Measurements from ENCODE around the gene FBLN5. TPM values are rescaled to one million over a fixed set of nuclear protein-coding genes. Genes with fewer than 3 reads are reported as not detected.

Gene FBLN5
- polyA plus RNA-seq, 1 experiment = 116 TPM

- H3K27ac ChIP-seq (ENCODE audit: low read depth, low read length) = no peak overlapping the region
- ChIA-PET CTCF (no interaction called here), POLR2A (no interaction called here)
- H3K4me3 ChIP-seq (ENCODE audit: low read depth, low read length) = no peak overlapping the region
- no peak for DNase-seq (ENCODE audit: low read depth, low spot score)
- no peaks in the 10 kb centered on the region for H3K9me3 ChIP-seq (ENCODE audit: control insufficient read depth, insufficient read depth, low read length)
- no peaks in the 10 kb centered on the region for H3K27me3 ChIP-seq (ENCODE audit: control insufficient read depth, insufficient read depth, low read length)
- TF ChIP-seq CTCF (IDR thresholded peaks at IDR 0.05; ENCODE audit: low read depth, low read length) = no peak
Observed at GRCh38 chr14:91879196-91879595, 68.3 kb downstream of the FBLN5 start.

- DNase-seq (ENCODE audit: low read depth, low spot score) = no peak
- Histone ChIP-seq H3K4me3 (ENCODE audit: low read depth, low read length) (no peak overlapping the region), H3K27ac (ENCODE audit: low read depth, low read length) (no peak overlapping the region), H3K9me3 (ENCODE audit: control insufficient read depth, insufficient read depth, low read length) (no peaks in the 10 kb centered on the region), H3K27me3 (ENCODE audit: control insufficient read depth, insufficient read depth, low read length) (no peaks in the 10 kb centered on the region)
- ChIA-PET CTCF (no interaction called here), POLR2A (no interaction called here)
- TF ChIP-seq CTCF (IDR thresholded peaks at IDR 0.05; ENCODE audit: low read depth, low read length) = no peak
Observed at GRCh38 chr14:91878274-91878673, 69.2 kb downstream of the FBLN5 start.

- DNase-seq (ENCODE audit: low read depth, low spot score) = no peak
- ChIA-PET CTCF (no interaction called here), POLR2A (no interaction called here)
- Histone ChIP-seq H3K27ac (ENCODE audit: low read depth, low read length) (no peak overlapping the region), H3K4me3 (ENCODE audit: low read depth, low read length) (no peak overlapping the region), H3K27me3 (ENCODE audit: control insufficient read depth, insufficient read depth, low read length) (no peaks in the 10 kb centered on the region), H3K9me3 (ENCODE audit: control insufficient read depth, insufficient read depth, low read length) (no peaks in the 10 kb centered on the region)
- TF ChIP-seq CTCF (IDR thresholded peaks at IDR 0.05; ENCODE audit: low read depth, low read length) = no peak
Observed at GRCh38 chr14:91877376-91877915, 70.0 kb downstream of the FBLN5 start.

- Histone ChIP-seq H3K4me3 (ENCODE audit: low read depth, low read length) (no peak overlapping the region), H3K9me3 (ENCODE audit: control insufficient read depth, insufficient read depth, low read length) (no peaks in the 10 kb centered on the region), H3K27me3 (ENCODE audit: control insufficient read depth, insufficient read depth, low read length) (no peaks in the 10 kb centered on the region), H3K27ac (ENCODE audit: low read depth, low read length) (no peak overlapping the region)
- CTCF ChIA-PET = no interaction called here
- TF ChIP-seq CTCF (IDR thresholded peaks at IDR 0.05; ENCODE audit: low read depth, low read length) = no peak
- no peak for DNase-seq (ENCODE audit: low read depth, low spot score)
- POLR2A ChIA-PET = no interaction called here
Observed at GRCh38 chr14:91876492-91876891, 71.0 kb downstream of the FBLN5 start.

GRCh38 chr14:91875525-91876286 lies 71.8 kb downstream of the FBLN5 start:
- H3K27me3 ChIP-seq (ENCODE audit: control insufficient read depth, insufficient read depth, low read length) = no peaks in the 10 kb centered on the region
- H3K27ac ChIP-seq (ENCODE audit: low read depth, low read length) = no peak overlapping the region
- DNase-seq (ENCODE audit: low read depth, low spot score) = no peak
- no peak for TF ChIP-seq CTCF (IDR thresholded peaks at IDR 0.05; ENCODE audit: low read depth, low read length)
- ChIA-PET POLR2A (no interaction called here), CTCF (no interaction called here)
- no peak overlapping the region for H3K4me3 ChIP-seq (ENCODE audit: low read depth, low read length)
- H3K9me3 ChIP-seq (ENCODE audit: control insufficient read depth, insufficient read depth, low read length) = no peaks in the 10 kb centered on the region

Data from AG04450 (cell line).